ENCODE data around the gene SMIM23.

Gene SMIM23

GRCh38 chr5:171785517-171785916 lies at the start of gene SMIM23:
TSS of gene SMIM23 (plus strand) at chr5:171785817. CDS start at chr5:171785872, 55 bp downstream.
- DNase-seq (ENCODE audit: low read depth, low spot score) = no peak

GRCh38 chr5:171736976-171737891 lies 48.4 kb upstream of the SMIM23 start:
- DNase-seq (ENCODE audit: low read depth, low spot score) = no peak

DNA sequence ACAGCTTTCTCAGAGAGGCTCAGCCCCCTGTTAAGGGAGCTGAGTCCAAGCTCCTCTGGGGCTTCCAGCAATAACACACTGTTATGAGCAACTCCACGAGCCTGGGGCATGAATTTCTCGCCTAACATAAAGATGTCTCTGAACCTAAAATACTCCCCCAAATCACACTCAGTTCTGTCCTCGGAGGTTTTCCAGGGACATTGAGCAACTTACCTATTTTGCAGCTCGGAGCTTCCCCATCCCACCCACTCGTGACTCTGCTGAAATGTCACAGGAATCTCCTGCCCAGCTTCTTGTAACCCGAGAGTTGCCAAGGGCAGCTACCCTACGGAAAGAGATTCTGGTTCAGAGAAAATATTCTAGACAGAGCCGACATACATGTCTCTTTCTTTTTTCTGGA lies 47.1 kb upstream of the SMIM23 start:
- no peak for DNase-seq (ENCODE audit: low read depth, low spot score)

DNA sequence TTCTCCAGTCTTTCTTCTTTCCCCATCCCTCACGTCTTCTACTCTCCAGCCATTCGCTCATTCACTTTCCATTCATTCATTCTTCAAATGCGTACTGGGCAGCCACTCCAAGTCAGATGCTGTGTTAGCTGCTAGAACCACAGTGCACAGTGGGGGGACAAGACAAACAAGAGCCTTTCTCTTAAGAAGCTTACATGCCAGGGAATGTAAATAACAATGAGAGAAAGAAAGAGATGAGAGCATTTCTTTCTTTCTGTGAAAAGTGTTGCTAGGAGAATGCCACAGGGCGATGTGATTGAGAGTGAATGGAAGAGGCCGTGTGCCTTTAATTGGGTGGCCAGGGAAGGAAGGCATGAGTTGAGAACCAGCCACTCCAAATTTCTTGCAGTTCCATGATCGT lies 46.3 kb upstream of the SMIM23 start:
- DNase-seq (ENCODE audit: low read depth, low spot score) = no peak

DNA sequence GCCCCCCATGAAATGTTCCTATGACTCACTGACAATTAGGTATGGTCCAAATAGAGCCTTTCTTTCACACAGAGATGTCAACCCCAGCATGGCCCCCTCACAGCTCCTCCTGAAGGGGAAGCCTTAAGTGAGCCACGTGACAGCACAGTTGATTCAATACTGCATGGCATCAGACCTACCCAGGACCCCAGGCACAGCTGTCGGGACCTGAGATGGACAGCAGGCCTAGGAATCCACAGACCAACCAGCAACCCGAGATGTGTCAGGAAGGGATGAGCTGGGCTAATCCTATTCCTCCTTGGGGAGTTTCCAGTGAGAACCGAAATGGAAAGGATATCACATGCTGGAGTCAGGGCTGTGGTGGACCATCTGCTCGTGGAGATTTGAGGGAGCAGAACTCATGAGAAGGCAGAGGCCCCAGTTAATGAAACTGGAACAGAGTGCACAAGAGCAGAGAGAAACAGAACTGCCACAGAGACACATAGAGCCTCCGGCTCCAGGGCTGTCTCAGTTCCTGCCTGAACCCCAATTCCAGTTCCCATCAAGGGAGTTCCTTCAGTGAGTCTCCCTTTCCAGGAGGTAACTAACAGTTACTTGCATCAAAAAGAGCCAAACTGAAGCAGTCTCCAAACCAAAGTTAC lies 42.1 kb upstream of the SMIM23 start:
- DNase-seq (ENCODE audit: low read depth, low spot score) = no peak

DNA sequence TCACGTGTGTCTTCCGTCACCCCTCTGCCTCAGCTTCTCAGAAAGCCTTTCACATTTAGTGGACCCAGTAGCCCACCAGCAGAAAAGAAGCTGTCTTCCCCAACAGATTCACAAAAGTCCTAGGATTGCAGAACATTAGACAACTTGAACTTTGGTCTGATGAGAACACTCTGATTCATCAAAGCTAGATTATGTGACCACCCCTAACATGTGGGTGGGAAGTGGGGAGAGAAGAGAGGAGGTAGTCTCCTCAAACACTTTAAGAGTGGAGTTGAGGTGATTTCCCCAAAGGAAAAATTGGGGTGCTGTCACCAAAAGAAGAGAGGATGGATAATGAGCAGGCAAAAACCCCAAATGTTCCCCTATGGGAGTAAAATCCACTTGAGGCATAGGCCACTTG lies 41.4 kb upstream of the SMIM23 start:
- no peak for DNase-seq (ENCODE audit: low read depth, low spot score)

DNA sequence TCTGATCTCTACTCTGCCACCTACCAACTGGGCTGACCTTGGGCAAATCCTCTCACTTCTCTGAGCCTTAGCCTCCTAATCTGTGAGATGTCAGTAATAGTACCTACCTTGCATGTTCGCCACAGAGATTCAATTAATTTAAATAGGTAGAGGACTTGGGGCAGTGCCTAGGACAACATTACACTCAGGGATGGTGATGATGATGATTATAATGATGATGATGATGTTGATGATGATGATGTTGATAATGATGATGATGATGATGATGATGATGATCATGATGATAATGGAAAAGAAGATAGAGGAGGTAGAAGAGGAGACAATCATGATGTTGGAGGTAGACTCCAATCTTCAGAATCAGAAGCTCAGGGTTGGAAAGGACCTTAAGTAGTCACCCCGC lies 40.7 kb upstream of the SMIM23 start:
- no peak for DNase-seq (ENCODE audit: low read depth, low spot score)

DNA sequence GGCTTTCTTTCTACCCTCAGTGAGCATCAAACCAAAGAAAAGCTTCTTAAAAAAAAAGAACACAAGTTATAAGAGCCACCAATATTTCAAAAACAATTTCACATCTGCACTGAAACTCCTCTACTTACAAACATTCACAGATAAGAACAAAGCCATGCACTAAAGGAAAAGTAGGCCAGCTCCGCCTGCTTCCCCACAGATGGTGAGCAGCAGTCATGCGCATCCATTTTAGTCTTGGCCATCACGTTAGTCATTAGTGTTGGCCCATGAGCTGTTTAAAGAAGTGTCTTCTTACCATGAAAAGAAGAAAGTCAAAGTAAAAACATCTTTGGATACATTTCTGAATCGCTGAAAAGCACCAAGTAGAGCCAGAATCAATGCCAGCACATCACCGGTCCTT lies 40.0 kb upstream of the SMIM23 start:
- DNase-seq (ENCODE audit: low read depth, low spot score) = no peak

DNA sequence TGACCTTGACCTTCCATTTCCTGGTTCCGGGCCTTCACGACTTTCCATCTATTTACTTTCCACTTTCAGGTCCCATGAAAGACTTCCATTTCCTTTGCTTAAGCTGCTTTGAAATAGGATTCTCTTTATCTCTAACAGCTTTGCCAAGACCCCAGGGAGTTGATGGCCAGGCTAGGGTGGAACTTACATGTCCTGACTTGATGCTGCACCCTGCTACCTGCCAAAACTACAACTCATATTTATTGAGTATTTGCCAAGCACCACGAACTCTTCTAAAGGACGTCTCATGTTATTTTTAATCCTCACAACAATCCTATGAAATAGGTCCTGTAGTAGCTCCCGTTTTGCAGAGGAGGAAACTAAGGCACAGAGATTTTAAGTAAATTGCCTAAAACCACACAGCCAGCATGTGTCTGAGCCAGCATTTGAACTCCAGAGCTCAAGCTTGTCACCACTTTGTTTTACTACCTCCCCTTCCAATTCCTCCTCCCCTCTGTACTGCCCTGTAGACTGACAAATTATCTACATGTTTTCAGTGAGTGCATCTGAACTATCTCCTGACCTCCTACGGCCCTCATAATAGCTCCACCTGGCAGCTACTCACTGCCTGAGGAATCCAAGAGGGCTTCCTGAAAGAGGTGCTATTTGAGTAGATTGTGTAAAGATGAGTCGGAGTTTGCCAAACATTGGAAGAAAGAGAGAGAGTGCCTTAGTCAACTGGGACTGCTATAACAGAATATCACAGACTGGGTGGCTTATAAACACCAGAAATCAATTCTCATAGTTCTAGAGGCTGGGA lies 38.4 kb upstream of the SMIM23 start:
- no peak for DNase-seq (ENCODE audit: low read depth, low spot score)

DNA sequence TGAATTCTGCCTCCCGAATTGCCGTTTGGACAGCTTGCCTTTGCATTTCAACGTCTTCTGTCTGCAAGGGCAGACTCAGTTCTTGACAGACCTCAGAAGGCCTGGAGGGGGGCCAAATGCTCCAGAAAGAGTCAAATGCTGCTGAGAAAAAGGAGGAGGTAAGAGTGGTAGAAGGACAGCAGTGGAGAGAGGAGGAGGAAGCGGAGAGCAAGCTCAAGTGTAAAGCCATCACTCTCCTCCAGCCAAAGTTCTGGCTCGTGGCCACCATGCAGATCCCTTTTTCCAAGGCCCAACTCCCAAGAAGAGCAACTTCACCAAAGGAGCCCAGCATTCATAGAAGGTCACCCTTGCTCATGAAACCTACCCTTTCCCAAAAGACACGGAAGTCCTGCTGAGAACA lies 36.9 kb upstream of the SMIM23 start:
- DNase-seq (ENCODE audit: low read depth, low spot score) = no peak

GRCh38 chr5:171749365-171749764 lies 36.3 kb upstream of the SMIM23 start:
- no peak for DNase-seq (ENCODE audit: low read depth, low spot score)

DNA sequence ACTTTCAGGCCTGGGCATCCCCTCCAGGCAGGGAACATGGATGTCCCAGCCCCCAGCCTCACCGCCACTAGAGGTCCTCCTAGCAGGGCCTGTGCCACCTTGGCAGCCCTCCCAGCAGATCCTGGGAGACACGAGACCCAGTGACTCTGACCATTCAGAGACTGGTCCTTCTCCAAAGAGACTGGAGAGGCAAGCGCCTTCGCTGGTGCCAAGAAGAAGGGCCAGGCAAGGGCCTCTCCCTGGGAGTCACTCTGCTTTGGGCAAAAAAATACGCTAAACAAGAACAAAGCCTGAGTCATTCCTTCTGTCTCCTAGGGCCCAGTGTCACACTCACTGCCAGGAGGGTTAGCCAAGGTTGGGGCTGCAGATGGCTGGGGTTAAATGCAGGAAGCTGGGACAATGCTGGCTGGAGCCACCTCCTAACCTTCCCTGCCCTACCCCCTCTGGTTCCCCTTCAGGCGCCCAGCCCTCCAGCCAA lies 35.3 kb upstream of the SMIM23 start:
- no peak for DNase-seq (ENCODE audit: low read depth, low spot score)

- no peak for DNase-seq (ENCODE audit: low read depth, low spot score)
Observed at GRCh38 chr5:171755354-171755821, 30.2 kb upstream of the SMIM23 start.

- DNase-seq (ENCODE audit: low read depth, low spot score) = no peak
Observed at GRCh38 chr5:171757853-171758535, 27.6 kb upstream of the SMIM23 start.

GRCh38 chr5:171759777-171760176 lies 25.8 kb upstream of the SMIM23 start:
- DNase-seq (ENCODE audit: low read depth, low spot score) = no peak

DNA sequence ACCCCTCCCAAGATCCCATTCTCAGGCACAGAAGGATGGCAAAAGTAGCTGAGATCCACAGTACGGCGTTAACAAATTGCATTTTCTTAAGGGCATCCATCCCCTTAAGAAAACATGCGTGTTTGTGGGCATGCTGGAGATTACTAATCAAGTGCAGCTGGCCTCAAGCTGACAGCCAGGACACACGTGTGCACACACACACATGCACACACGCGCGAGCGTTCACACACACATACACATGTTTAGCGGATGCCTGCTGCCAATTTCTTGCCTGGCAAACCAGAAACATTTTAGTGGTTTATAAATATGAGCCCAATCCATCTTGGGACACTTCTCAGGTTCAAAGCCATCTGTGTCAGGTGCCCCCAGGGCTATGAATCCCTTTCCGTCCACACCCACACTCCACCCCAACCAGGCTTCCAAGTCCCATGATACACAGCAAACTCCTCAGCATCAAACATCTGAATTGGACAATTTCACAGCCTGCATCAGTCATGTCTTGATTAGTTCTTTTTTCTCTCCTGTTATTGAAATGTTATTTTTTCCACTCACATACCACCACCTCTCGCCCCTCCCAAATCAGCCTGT lies 23.5 kb upstream of the SMIM23 start:
- DNase-seq (ENCODE audit: low read depth, low spot score) = no peak

- no peak for DNase-seq (ENCODE audit: low read depth, low spot score)
Observed at GRCh38 chr5:171762903-171763302, 22.7 kb upstream of the SMIM23 start.

DNA sequence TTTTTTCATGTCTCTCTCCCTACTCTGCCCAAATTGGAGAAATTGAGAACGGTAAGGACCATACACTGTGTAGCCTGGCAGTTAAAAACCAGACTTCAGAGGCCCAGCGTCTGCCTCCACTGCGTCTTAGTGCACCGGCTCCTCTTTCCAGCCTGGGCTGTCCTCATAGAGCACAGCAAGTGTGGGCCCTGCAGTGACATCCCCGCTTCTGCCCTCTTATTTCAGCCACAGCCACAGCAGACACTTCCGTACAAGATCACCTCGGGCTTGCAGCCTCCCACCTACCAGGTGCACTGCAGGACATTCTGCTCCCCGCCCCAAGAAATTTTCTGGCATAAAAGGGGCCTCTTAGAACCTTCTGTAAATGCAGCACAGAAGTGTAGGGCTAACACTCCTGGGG lies 21.4 kb upstream of the SMIM23 start:
- no peak for DNase-seq (ENCODE audit: low read depth, low spot score)

GRCh38 chr5:171766875-171767274 lies 18.7 kb upstream of the SMIM23 start:
- no peak for DNase-seq (ENCODE audit: low read depth, low spot score)

GRCh38 chr5:171770153-171770552 lies 15.5 kb upstream of the SMIM23 start:
- no peak for DNase-seq (ENCODE audit: low read depth, low spot score)

DNA sequence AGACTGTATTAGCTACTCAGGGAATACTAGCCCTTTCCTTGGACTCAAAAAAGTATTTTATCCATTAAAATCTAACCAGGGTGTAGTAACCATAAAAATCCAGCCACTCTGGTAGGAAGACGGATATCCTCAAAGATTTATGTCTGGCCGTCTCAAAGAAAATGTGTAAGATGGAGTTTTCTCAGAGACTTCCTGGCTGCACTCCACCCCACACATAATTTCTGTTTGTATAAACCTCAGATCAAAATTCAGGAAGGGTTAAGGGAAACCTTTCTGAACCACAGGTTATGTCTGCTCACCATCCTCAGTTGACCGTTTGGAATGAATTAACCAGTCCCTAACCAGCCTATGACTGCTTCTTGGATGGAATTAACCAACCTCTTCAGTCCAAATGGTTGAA lies 13.8 kb upstream of the SMIM23 start:
- DNase-seq (ENCODE audit: low read depth, low spot score) = no peak

Measured in activated CD4-positive, CD25-positive, alpha-beta regulatory T cell treated with anti-CD3 and anti-CD28 coated beads, Interleukin-2, amount 50 U/mL, for 16 hours (primary cell).